ENCODE measurements around the gene PRDM1. TPM values are rescaled to one million over a fixed set of nuclear protein-coding genes. Genes with fewer than 3 reads are reported as not detected.

The PRDM1 gene
- total and polyA plus RNA-seq, 12 donors, result 0.32 to 11.2 (median 1.9) TPM

- DNase-seq, result no peak
- Histone ChIP-seq H3K9me3 (no peaks in the 10 kb centered on the region), H3K36me3 (peaks cover 0 to 67% (median 5%) of the 10 kb centered on the region in 9 donors), H3K4me3 (no peak overlapping the region), H3K27ac (no peak overlapping the region), H3K27me3 (peaks cover 0 to 22% (median 7%) of the 10 kb centered on the region in 7 donors), H3K4me1 (peaks cover 0 to 26% (median 6%) of the 10 kb centered on the region in 9 donors)
- TF ChIP-seq, protein P1, sequence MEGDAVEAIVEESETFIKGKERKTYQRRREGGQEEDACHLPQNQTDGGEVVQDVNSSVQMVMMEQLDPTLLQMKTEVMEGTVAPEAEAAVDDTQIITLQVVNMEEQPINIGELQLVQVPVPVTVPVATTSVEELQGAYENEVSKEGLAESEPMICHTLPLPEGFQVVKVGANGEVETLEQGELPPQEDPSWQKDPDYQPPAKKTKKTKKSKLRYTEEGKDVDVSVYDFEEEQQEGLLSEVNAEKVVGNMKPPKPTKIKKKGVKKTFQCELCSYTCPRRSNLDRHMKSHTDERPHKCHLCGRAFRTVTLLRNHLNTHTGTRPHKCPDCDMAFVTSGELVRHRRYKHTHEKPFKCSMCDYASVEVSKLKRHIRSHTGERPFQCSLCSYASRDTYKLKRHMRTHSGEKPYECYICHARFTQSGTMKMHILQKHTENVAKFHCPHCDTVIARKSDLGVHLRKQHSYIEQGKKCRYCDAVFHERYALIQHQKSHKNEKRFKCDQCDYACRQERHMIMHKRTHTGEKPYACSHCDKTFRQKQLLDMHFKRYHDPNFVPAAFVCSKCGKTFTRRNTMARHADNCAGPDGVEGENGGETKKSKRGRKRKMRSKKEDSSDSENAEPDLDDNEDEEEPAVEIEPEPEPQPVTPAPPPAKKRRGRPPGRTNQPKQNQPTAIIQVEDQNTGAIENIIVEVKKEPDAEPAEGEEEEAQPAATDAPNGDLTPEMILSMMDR (IDR thresholded peaks at IDR 0.05), result no peak
- 88% methylated on average over 12 of the region's 12 CpGs for WGBS, 2 donors
- no peak for ATAC-seq
- intact Hi-C loops (cut with DNase I), result loop anchor here in 1 of 10 donors (10.0 kb wide), 1 partner anchor 372 kb away; no protein-coding TSS in a partner anchor
These were observed 20.3 kb downstream of the PRDM1 start for GRCh38 chr6:106106276-106107042.

GRCh38 chr6:106107043-106107613, 21.0 kb downstream of the PRDM1 start:
- peaks cover 0 to 23% (median 7%) of the 10 kb centered on the region in 7 donors for H3K27me3 ChIP-seq
- WGBS, 2 donors, result 91 to 95% methylated on average over 14 of the region's 14 CpGs
- no peak for ATAC-seq

GRCh38 chr6:106108129-106108528, 22.0 kb downstream of the PRDM1 start:
- H3K36me3 ChIP-seq, result peaks cover 0 to 61% (median 5%) of the 10 kb centered on the region in 9 donors
- peaks cover 0 to 27% (median 7%) of the 10 kb centered on the region in 7 donors for H3K27me3 ChIP-seq
- TF ChIP-seq, protein P1 (IDR thresholded peaks at IDR 0.05), result no peak
- DNase-seq (no peak), ATAC-seq (no peak)
- WGBS, 2 donors, result 93 to 96% methylated on average over 6 of the region's 6 CpGs
- H3K9me3 ChIP-seq, result no peaks in the 10 kb centered on the region
- H3K4me3 ChIP-seq, result no peak overlapping the region
- peaks cover 0 to 28% (median under 1%) of the 10 kb centered on the region in 9 donors for H3K4me1 ChIP-seq
- H3K27ac ChIP-seq, result no peak overlapping the region
- intact Hi-C loops (cut with DNase I), result loop anchor here in 1 of 10 donors (10.0 kb wide), 1 partner anchor 373 kb away; no protein-coding TSS in a partner anchor

More at GRCh38 chr6:106107043-106107613, 21.0 kb downstream of the PRDM1 start:
- Histone ChIP-seq H3K36me3 (peaks cover 0 to 61% (median 5%) of the 10 kb centered on the region in 9 donors), H3K9me3 (no peaks in the 10 kb centered on the region), H3K27ac (no peak overlapping the region), H3K4me1 (peaks cover 0 to 28% (median 6%) of the 10 kb centered on the region in 9 donors), H3K4me3 (no peak overlapping the region)
- TF ChIP-seq, protein P1 (IDR thresholded peaks at IDR 0.05), result no peak
- intact Hi-C loops (cut with DNase I), result loop anchor here in 1 of 10 donors (10.0 kb wide), 1 partner anchor 372 kb away; no protein-coding TSS in a partner anchor
- DNase-seq, result no peak

DNA sequence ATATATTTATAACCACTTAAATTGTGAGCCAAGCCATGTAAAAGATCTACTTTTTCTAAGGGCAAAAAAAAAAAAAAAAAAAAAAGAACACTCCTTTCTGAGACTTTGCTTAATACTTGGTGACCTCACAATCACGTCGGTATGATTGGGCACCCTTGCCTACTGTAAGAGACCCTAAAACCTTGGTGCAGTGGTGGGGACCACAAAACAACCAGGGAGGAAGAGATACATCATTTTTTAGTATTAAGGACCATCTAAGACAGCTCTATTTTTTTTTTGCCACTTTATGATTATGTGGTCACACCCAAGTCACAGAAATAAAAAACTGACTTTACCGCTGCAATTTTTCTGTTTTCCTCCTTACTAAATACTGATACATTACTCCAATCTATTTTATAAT, 22.9 kb downstream of the PRDM1 start:
- Histone ChIP-seq H3K4me3 (no peak overlapping the region), H3K4me1 (peaks cover 0 to 29% (median 0%) of the 10 kb centered on the region in 9 donors), H3K9me3 (no peaks in the 10 kb centered on the region), H3K27ac (no peak overlapping the region), H3K27me3 (peaks cover 0 to 26% (median 4%) of the 10 kb centered on the region in 7 donors), H3K36me3 (peaks cover 0 to 61% (median 5%) of the 10 kb centered on the region in 9 donors)
- 93 to 96% methylated on average over 3 of the region's 3 CpGs for WGBS, 2 donors
- intact Hi-C loops (cut with DNase I), result loop anchor here in 1 of 10 donors (10.0 kb wide), 1 partner anchor 374 kb away; no protein-coding TSS in a partner anchor
- TF ChIP-seq, protein P1 (IDR thresholded peaks at IDR 0.05), result no peak
- DNase-seq, result no peak
- ATAC-seq, result no peak

All from heart right ventricle (tissue), 16 donors.